Measurements from ENCODE around the gene PRDX5.
A peak's percentile ranks its signal among the peaks of the same experiment; 100 is the strongest.

DNA sequence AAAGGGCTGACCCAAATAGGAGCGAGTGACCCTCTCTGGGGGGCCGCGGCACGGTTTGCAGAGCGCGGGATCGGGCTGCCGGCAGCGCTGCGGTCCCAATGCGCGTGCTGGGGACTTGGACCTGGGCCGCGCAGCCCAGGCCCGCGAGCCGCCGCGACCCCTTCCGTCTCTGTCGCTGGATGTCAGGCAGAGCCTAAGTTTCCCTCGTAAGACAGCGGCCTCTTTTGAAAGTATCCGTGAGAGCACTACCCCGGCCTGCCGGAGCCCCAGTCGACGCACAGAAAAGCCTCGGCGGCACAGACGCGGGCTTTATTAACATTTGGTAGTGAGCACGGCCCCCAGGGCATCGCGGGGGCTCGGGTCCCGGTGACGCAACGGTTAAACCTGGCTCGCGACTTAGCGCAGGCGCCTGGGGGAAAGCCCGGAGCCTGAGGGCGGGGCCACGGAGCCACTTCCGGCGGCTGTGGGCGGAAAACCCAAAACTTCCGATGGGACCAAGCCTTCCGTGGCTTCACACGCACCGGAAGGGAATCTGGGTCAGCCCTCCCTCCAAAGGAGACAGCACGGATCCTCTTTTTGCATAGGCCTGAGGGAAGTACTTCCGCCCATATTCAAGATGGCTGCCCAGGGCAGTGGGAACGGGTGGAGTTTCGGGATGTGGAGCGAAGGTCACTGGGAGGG is 48.2 kb upstream of the PRDX5 start:
- TF ChIP-seq CTCF (conservative IDR thresholded peaks at IDR 0.05) (peak; percentile 35; the same call in 1 of the 2 replicates), EZH2 (IDR thresholded peaks at IDR 0.05; ENCODE audit: low read depth) (no peak)

Measured in PC-9 (cell line).